Small intestine (tissue), 7 donors: ENCODE data around the gene TRPV2. TPM values are rescaled to one million over a fixed set of nuclear protein-coding genes. Genes with fewer than 3 reads are reported as not detected.

Source experiments
- DNase-seq, 2 donors: peaks; one replicate each; pipeline versions ENCODE4 v3.0.0 to v3.0.0-alpha.2; 2013
- FAIRE-seq: peaks from 2 replicates; lab custom pipeline; 2012; peaks lifted over from hg19 to GRCh38; lab: Jason Lieb, UNC
- H3K27ac ChIP-seq, 3 donors: one replicate each; pipeline ENCODE4 v1.5.1; 2013; ENCODE audit warnings: low read length in 2 of 3, mild to moderate bottlenecking in 2 of 3, control low read depth in 1 of 3, inconsistent platforms in 1 of 3, low read depth in 1 of 3, moderate library complexity in 1 of 3
- H3K27me3 ChIP-seq, 3 donors: one replicate each; pipeline ENCODE4 v1.6.1; 2013; ENCODE audit warnings: low read length in 3 of 3, inconsistent platforms in 1 of 3; ENCODE audit not compliant: control insufficient read depth in 3 of 3, insufficient read depth in 3 of 3
- H3K36me3 ChIP-seq, 3 donors: one replicate each; pipeline ENCODE4 v1.6.1; 2013; ENCODE audit warnings: low read length in 3 of 3, inconsistent platforms in 1 of 3, low read depth in 1 of 3, mild to moderate bottlenecking in 1 of 3, moderate library complexity in 1 of 3; ENCODE audit not compliant: control insufficient read depth in 3 of 3, insufficient read depth in 2 of 3
- H3K4me1 ChIP-seq, 3 donors: one replicate each; pipeline ENCODE4 v1.6.1; 2013; ENCODE audit warnings: low read length in 2 of 3, inconsistent platforms in 1 of 3, low read depth in 1 of 3, mild to moderate bottlenecking in 1 of 3, moderate library complexity in 1 of 3; ENCODE audit not compliant: control insufficient read depth in 3 of 3, insufficient read depth in 2 of 3
- H3K4me3 ChIP-seq, 3 donors: one replicate each; pipeline ENCODE4 v1.5.1; 2013; ENCODE audit warnings: low read length in 3 of 3, control low read depth in 1 of 3, inconsistent platforms in 1 of 3, low read depth in 1 of 3, mild to moderate bottlenecking in 1 of 3, moderate library complexity in 1 of 3
- H3K9me3 ChIP-seq, 2 donors: one replicate each; pipeline ENCODE4 v1.6.1; 2013; ENCODE audit warnings: low read depth in 1 of 2, low read length in 1 of 2; ENCODE audit not compliant: control insufficient read depth in 2 of 2, insufficient read depth in 1 of 2
- WGBS, 3 donors: extraction: QIAGEN DNeasy Blood & Tissue Kit; methylation state at CpG; one replicate each; pipeline ENCODE4 v1.1.7; 2013; 5-methylcytosine and 5-hydroxymethylcytosine counted together
- polyA plus RNA-seq, 4 donors: library from polyadenylated mRNA; stranded (reverse) in 3 of 4; unstranded in 1 of 4; fragments of 200-250 nt in 3 of 4; fragments of 120-200 nt in 1 of 4; gene quantifications; one replicate each; pipeline versions ENCODE4 v1.2.1 to v1.2.3, GENCODE V29; 2013
- donor health status: healthy with polysubstance abuse.
- donor health status: control.
- donor health status: control.
- donor health status: Bipolar disorder and iron deficiency.
- donor health status: healthy.

The TRPV2 gene
- polyA plus RNA-seq, 4 donors = 0.45 to 9.3 (median 3.3) TPM

GRCh38 chr17:16419074-16419928 is 3.9 kb downstream of the TRPV2 start:
- peaks cover 0 to 20% (median 10%) of the 10 kb centered on the region in 3 donors for H3K4me1 ChIP-seq
- H3K4me3 ChIP-seq = no peak overlapping the region
- H3K9me3 ChIP-seq = no peaks in the 10 kb centered on the region
- H3K27ac ChIP-seq = peak overlapping the region in 1 of 3 donors; percentile 88
- DNase-seq (no peak), FAIRE-seq (no peak)
- no peaks in the 10 kb centered on the region for H3K27me3 ChIP-seq
- WGBS, 3 donors = 51 to 69% (median 65%) methylated on average over 8 of the region's 8 CpGs
- peaks cover 0 to 16% (median 3%) of the 10 kb centered on the region in 3 donors for H3K36me3 ChIP-seq

GRCh38 chr17:16419929-16420271 is 4.5 kb downstream of the TRPV2 start:
- WGBS, 3 donors = 64 to 87% (median 66%) methylated on average over 10 of the region's 10 CpGs
- H3K36me3 ChIP-seq = peaks cover 0 to 16% (median 3%) of the 10 kb centered on the region in 3 donors
- no peaks in the 10 kb centered on the region for H3K27me3 ChIP-seq
- H3K4me1 ChIP-seq = peaks cover 0 to 20% (median 10%) of the 10 kb centered on the region in 3 donors
- H3K9me3 ChIP-seq = no peaks in the 10 kb centered on the region
- FAIRE-seq = no peak
- H3K4me3 ChIP-seq = no peak overlapping the region
- DNase-seq = no peak
- H3K27ac ChIP-seq = peak overlapping the region in 1 of 3 donors; percentile 88

- DNase-seq = no peak
- no peak for FAIRE-seq
- H3K36me3 ChIP-seq = peaks cover 0 to 25% (median 3%) of the 10 kb centered on the region in 3 donors
- H3K4me3 ChIP-seq = no peak overlapping the region
- H3K27me3 ChIP-seq = no peaks in the 10 kb centered on the region
- H3K27ac ChIP-seq = no peak overlapping the region
- WGBS, 3 donors = 91 to 93% (median 92%) methylated on average over 7 of the region's 7 CpGs
- no peaks in the 10 kb centered on the region for H3K9me3 ChIP-seq
- peaks cover 0 to 12% (median 10%) of the 10 kb centered on the region in 3 donors for H3K4me1 ChIP-seq
These were observed 7.0 kb downstream of the TRPV2 start for GRCh38 chr17:16422416-16422815.

- Histone ChIP-seq H3K27me3 (no peaks in the 10 kb centered on the region), H3K27ac (no peak overlapping the region), H3K36me3 (peaks cover 0 to 26% (median 4%) of the 10 kb centered on the region in 3 donors), H3K4me3 (no peak overlapping the region), H3K9me3 (no peaks in the 10 kb centered on the region), H3K4me1 (peaks cover 0 to 14% (median 10%) of the 10 kb centered on the region in 3 donors)
- DNase-seq (no peak), FAIRE-seq (no peak)
- 92 to 94% (median 93%) methylated on average over 10 of the region's 10 CpGs for WGBS, 3 donors
These were observed 8.0 kb downstream of the TRPV2 start for GRCh38 chr17:16423226-16423872.

- H3K27ac ChIP-seq = no peak overlapping the region
- 65 to 81% (median 74%) methylated on average over 6 of the region's 6 CpGs for WGBS, 3 donors
- DNase-seq (no peak), FAIRE-seq (no peak)
- no peaks in the 10 kb centered on the region for H3K9me3 ChIP-seq
- H3K36me3 ChIP-seq = peaks cover 0 to 18% (median 4%) of the 10 kb centered on the region in 3 donors
- H3K4me1 ChIP-seq = peaks cover 0 to 4% (median 1%) of the 10 kb centered on the region in 3 donors
- H3K4me3 ChIP-seq = no peak overlapping the region
- H3K27me3 ChIP-seq = no peaks in the 10 kb centered on the region
These were observed 9.8 kb downstream of the TRPV2 start for GRCh38 chr17:16425202-16425601.

- Histone ChIP-seq H3K27ac (no peak overlapping the region), H3K27me3 (no peaks in the 10 kb centered on the region), H3K4me3 (no peak overlapping the region), H3K9me3 (no peaks in the 10 kb centered on the region), H3K4me1 (peaks cover 0 to 4% (median 0%) of the 10 kb centered on the region in 3 donors), H3K36me3 (peaks cover 0 to 18% (median 4%) of the 10 kb centered on the region in 3 donors)
- no peak for DNase-seq
- 70 to 82% (median 74%) methylated on average over 20 of the region's 20 CpGs for WGBS, 3 donors
- FAIRE-seq = no peak
These were observed 10.6 kb downstream of the TRPV2 start for GRCh38 chr17:16425698-16426659.

- H3K36me3 ChIP-seq = peaks cover 0 to 18% (median 4%) of the 10 kb centered on the region in 3 donors
- no peak for DNase-seq
- 97 to 98% (median 97%) methylated on average over 3 of the region's 3 CpGs for WGBS, 3 donors
These were observed 11.6 kb downstream of the TRPV2 start for GRCh38 chr17:16427020-16427419.

More at GRCh38 chr17:16427020-16427419, 11.6 kb downstream of the TRPV2 start:
- Histone ChIP-seq H3K9me3 (no peaks in the 10 kb centered on the region), H3K4me1 (peaks cover 0 to 4% (median 0%) of the 10 kb centered on the region in 3 donors), H3K4me3 (no peak overlapping the region), H3K27ac (no peak overlapping the region), H3K27me3 (no peaks in the 10 kb centered on the region)
- FAIRE-seq = no peak
